Fibroblast of the conjunctiva (primary cell): ENCODE results near the gene YJEFN3.

Source experiments
- DNase-seq: peaks from one replicate; pipeline ENCODE4 v3.0.0-alpha.2; 2010; ENCODE audit warnings: low read depth

YJEFN3 gene

GRCh38 chr19:19498255-19498991 is 30.3 kb upstream of the YJEFN3 start:
- DNase-seq = no peak

DNA sequence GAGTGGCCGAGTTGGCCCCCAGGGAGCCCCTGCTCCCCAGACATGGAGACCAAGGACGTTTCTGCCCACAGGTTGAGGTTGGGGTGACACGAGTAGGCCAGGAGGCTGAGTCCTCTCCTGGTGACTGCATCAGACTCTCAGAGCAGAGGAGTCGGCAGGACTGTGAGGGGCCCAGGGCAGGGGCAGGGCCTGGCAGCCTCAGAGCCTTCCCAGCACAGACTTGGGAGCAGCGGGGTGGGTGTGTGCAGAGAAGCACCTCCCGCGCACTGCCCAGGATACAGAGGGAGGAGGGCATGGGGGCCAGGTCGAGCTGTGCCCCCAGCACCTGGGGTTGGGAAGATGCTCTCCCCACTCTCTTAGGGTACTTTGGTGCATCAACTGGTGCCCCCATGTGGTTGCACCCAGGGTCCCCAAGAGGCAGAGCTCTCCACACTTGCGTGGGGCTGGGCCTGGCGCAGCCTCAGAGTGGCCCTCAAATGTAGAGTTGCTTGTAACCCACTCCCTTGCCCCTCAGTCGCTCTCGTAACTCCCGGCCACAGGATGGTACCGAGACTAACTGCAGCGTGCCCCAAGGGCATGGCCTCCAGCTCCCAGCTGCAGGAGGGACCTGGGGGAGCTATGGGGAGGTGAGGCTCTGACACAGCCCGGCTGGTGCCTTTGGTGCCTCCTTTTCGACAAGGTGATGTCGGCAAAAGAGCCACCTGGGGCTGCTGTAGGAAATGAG is 29.3 kb upstream of the YJEFN3 start:
- DNase-seq = no peak

DNA sequence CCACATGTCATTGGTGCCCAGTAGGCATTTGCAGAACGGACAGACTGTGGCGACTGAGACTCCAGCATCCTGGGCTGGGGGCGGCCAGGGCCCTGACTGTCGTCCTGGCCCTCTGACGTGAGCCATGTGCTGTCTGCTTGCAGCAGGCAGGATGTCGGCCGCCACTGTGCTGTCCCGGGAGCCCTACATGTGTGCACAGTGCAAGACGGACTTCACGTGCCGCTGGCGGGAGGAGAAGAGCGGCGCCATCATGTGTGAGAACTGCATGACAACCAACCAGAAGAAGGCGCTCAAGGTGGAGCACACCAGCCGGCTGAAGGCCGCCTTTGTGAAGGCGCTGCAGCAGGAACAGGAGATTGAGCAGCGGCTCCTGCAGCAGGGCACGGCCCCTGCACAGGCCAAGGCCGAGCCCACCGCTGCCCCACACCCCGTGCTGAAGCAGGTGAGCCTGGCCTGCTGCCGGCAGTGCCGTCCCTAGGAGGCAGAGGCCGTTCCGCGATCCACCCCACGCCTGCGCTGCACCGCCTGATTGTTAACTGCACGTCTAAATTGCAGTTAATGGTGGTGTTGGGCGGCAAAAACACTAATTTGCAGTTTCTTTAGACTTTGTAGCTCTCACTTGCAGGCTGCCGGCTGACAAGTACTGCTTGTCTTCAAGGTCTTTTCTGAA is 27.6 kb upstream of the YJEFN3 start:
- no peak for DNase-seq

DNA sequence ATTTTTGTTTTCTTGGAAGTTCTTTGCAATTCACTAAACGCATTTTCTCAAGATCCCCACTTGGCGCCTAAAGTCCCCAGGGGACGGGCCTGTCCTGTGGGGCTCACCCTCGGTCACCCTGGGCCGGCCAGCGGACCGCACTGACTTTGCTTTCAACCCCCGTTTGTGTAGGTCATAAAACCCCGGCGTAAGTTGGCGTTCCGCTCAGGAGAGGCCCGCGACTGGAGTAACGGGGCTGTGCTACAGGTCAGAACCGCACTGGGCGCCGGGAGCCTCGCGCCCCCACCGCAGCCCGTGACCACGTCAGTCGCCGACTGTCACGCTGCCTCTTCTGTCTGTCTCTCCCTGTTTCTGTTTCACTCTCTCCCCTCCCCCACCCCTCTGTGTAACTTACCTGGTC is 26.9 kb upstream of the YJEFN3 start:
- no peak for DNase-seq

- DNase-seq = no peak
These were observed 26.4 kb upstream of the YJEFN3 start for GRCh38 chr19:19502281-19502680.

DNA sequence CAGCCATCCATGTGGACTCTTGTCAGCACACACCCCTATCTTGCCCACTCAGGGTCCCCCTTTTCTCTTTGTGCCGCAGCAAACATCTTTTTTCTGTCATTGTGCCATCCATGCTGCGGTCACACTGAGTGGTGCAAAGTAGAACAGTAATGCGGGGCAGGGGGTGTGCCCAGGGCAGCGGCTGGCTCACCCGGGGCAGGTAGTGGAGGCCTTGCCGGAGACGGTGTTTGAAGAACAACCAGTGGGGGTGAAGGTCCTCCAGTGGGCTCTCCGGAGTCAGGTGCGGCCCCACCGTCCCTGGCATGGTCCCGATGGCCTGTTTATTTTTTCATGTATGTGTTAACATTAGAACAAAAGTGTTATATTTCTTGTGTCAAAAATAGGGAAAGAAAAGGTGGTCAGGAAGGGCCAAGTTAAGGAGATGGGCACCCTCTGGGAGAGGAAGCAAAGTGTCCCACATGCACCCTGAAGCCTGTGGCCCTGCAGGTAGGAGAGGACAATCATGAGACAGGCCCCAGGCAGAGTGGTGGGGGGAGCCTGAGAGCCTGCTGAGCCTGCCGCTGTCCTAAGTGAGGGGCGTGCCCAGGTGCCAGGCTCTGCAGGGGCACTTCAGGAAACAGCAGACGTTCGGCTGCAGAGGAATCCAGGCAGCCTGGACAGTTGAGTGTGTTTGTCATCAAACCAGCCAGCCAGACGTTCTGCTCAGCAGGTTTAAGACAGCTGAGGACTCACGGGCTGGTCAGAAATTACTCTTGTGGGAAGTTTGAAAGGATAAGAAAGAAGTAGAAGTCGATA is 25.7 kb upstream of the YJEFN3 start:
- no peak for DNase-seq

GRCh38 chr19:19504754-19505668 is 23.7 kb upstream of the YJEFN3 start:
- no peak for DNase-seq

- DNase-seq = no peak
These were observed 22.9 kb upstream of the YJEFN3 start for GRCh38 chr19:19505669-19506326.

DNA sequence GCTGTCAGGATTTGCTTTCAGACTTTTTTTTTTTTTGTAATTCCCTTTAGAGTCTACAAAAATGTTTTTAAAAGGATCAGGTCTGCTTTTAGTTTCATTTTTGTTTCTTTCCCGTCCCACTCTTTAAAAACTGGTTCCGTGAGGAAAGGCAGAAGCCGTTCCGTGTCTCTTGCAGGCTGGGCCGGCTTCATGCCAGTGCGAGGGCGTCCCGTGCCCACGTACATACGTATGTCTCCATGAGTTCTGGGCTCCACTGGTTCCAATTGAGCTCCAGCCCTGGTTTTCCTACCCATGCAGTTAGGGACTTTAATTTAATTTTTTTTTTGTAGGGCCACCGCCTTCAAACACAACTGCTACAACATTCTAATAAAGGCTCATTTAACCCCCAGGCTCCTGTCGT is 22.1 kb upstream of the YJEFN3 start:
- DNase-seq = no peak

- no peak for DNase-seq
These were observed 21.4 kb upstream of the YJEFN3 start for GRCh38 chr19:19507354-19507753.

- no peak for DNase-seq
These were observed 20.5 kb upstream of the YJEFN3 start for GRCh38 chr19:19508217-19508616.

DNA sequence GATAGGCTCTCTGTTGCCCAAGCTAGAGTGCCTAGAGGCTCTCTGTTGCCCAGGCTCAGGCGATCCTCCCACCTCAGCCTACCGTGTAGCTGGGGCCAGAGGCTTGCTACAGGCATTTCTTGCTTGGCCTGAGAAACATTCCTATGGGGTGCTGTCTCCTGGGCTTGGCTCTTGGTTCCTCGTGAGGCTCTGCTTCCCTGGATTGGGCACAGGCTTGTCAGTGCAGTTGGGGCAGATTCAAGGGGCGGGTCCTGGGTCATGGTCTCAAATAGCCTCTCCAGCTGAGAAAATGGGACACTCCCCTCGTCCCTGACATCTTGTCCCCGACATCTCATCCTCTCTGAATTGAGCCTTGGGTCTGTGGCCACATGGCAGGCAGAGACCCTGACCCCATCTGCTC is 18.3 kb upstream of the YJEFN3 start:
- no peak for DNase-seq

GRCh38 chr19:19513682-19514081 is 15.0 kb upstream of the YJEFN3 start:
- no peak for DNase-seq

DNA sequence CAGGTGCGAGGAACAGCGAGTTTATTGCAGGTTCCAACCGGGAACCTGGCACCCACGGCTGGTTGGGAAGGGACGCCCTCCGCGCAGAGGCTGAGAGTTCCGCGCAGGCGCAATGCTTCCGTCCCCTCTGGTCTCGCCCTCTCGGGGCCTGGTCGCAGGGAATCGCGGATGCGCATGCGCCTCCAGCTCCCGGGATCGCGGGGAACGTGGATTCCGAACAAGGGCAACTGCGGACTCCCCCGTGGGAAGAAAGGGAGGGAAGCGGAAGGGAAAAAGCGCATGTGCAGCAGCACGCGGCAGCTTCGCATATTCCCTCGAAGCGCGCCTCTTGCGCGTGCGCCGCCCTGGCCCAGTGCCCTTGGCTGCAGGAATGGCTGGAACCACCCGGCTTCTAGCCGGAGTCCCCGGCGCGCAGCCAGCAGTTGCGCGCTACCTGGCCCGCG is 14.5 kb upstream of the YJEFN3 start:
- DNase-seq = peak; percentile 29

DNA sequence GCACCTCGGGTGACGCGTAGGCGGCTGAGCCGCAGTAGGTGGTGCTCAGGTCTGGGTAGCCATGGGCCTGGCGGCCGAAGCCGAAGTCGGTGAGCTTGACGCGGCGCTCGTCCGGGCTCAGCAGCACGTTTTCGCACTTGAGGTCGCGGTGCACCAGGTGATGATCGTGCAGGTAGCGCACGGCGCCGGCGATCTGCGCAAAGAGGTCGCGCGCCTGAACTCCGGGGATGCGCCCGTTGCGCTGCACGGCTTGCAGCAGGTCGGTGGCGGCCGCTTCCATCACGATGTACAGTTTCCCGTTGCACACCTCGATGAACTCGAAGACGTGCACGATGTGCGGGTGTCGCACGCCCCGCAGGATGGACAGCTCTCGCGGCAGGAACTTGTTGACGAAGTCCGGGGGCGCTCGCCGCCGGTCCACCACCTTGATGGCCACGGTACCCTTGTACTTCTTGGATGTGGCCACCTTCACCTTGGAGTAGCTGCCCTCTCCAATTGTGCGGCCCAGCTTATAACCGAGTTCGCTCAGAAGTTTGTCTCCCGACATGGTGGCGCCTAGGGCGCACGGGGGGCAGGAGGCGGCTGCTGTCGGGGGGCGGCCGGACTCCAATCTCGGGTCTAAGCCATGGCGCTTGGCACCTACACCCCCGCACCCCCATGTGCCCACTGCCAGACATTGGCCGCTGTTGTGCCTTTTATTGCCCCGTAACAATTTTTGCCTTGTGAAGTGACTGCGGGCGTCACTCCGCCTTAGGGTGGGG is 13.7 kb upstream of the YJEFN3 start, which contains the start of gene TSSK6:
Gene TSSK6, minus strand, starts transcription at position 668 of the 761 bp plus-strand sequence. Its CDS starts 121 bp downstream, at position 547.
- no peak for DNase-seq

- DNase-seq = peak; percentile 80
These were observed 12.8 kb upstream of the YJEFN3 start, which contains the start of gene NDUFA13 for GRCh38 chr19:19515642-19516519. Gene NDUFA13, plus strand, starts transcription at chr19:19516225. Its CDS starts 14 bp downstream, at chr19:19516239.

- no peak for DNase-seq
These were observed 11.5 kb upstream of the YJEFN3 start for GRCh38 chr19:19517235-19517619.

DNA sequence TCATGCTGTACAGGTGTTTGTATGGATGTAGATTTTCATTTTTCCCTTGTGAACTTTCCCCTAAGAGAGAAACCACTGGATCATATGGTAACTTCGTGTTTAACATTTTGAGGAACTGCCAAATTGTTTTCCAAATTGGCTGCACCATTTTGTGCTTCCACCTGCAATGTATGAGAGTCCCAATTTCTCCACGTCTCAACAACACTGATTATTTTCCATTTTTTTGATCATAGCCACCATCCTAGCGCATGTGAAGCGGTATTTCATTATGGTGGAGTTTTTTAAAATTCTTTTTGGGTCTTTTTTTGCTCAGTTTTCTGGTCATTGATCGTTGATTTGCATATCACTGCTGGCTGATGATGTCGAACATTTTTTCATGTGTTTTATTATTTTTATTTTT is 7.7 kb upstream of the YJEFN3 start:
- no peak for DNase-seq

DNA sequence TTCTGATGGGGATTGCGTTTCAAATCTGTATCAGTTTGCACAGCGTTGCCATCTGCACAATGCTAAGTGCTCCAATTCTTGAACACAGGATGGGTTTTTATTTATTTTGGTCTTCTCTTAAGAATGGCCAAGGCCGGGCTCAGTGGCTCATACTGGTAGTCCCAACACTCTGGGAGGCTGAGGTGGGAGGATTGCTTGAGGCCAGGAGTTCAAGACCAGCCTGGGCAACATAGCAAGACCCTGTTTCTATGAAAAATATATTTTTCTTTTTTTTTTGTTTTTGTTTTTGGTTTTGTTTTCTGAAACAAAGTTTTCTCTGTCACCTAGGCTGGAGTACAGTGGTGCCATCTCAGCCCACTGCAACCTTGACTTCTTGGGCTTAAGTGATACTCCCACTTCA is 5.5 kb upstream of the YJEFN3 start:
- no peak for DNase-seq
